HG03439 (cell line): ENCODE data around the gene PCBP3.
"Not testable (repeated sequence)": the region's sequence is repeated elsewhere in the genome, so short reads cannot be mapped to it uniquely, and the experiment has no call there.

Source experiments
- ATAC-seq: cut with Tn5 transposase; IDR thresholded peaks from one replicate; pipeline ENCODE4 v1.9.1; 2021; ENCODE audit warnings: mild to moderate bottlenecking, moderate library complexity; ENCODE audit not compliant: unreplicated experiment

Gene PCBP3

DNA sequence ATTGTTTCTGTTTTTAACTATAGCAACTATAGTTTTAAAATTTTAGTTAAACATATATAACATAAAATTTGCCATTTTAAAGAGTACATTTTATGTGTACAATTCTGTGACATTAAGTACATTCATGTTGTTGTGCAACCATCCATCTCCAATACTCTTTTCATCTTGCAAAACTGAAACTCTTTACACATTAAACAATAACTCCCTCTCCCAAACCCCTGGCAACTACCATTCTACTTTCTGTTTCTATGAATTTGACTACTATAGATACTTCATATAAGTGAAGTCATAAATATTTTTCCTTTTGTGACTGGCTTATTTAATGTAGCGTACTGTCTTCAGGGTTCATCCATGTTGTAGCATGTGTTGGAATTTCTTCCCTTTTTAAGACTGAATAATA, 25.9 kb downstream of the PCBP3 start:
- ATAC-seq = no peak

DNA sequence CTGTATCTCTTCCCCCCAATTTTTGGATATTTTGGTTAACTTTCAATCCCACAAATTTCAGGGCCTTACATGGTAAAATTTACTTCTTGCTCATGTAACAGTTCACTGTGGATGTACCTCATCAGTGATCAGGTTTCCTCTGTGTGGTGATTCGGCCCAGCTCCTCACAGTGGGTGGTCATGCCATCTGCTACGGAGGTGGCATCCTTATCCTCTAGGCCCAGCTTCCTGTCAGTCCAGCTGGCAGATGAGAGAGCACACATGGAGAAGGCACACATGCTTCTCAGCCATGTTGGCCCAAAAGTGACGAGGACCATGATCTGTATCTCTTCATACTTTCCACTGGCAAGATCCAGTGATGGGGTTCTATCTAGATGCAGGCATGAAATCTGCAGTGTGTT, 27.2 kb downstream of the PCBP3 start:
- ATAC-seq = no peak

DNA sequence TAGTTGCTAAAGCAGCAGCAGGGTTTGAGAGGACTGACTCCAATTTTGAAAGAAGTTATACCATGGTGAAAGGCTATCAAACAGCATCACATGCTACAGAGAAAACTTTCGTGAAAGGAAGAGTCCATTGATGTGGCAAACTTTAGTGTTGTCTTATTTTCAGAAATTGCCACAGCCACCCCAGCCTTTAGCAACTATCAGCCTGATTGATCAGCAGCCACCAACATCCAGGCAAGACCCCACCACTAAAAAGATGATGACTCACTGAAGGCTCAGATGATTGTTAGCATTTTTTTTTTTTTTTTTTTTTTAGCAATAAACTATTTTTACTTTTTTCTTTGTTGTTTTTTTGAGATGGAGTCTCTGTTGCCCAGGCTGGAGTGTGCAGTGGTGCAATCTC, 35.3 kb downstream of the PCBP3 start:
- not testable (repeated sequence) for ATAC-seq

DNA sequence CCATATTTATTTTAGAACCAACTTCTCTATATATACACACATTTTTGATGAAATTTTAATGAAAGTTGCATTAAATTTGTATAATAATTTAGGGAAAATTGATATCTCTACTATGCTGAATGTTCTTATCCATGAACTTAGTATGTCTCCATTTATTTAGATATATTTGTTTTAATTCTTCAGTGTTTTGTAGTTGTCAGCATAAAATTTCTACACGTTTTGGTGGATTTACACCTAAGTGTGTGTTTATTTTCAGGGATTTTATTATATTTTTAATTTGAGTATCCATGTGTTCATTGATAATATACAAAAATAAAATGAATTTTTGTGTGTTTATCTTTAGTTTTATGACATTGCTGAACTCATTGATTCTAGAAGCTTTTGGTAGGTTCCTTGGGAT, 36.7 kb downstream of the PCBP3 start:
- no peak for ATAC-seq

DNA sequence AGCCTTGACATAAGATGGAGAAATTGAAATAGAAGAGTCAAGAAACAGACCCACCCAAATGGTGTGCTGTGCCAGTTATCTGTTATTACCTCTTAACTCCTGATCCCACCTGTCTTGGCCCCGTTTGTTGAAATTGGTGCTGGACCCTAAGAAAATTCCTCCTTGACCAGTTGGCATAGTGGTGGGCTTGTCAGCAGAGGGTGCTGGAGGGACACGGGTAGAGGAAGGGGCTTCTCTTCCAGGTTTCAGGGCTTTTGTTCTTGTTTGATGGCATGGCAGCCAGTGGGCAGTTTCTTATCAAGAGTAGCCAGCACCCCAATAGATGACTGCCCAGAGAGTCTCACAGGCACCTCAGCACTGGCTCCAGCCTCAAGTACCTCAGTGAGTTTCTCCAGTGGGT, 51.6 kb downstream of the PCBP3 start:
- no peak for ATAC-seq

DNA sequence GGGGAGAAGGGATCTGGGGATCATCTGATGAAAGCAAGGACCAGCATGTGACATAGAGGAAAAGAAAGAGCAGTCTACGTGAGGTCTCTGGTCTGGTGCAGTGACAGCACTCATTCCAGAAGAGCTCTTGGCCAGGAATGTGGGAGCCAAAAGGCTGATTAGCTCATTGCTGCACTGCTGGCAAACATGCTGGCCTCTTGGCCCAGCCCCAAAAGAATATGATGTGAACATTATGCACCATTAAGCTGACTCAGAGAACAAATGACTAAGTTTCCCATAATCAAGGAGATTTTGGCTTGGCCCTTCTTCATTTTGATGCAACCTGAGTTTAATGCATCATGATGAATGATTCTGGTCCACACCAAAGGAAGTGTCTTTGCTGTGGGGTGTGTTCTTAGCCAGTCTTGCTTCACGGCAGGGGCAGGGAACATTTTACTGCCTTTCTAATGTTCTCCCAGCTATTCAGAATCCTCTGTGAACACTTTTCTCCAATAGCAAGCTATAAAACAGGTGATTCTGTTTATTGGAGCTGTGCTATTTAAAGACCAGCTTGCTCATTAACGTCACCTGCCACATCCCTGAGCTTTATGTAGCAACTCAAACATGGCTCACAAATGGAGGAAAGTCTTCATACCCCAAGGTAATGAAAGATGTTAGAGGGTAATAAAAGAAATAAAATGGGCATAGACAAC, 55.1 kb downstream of the PCBP3 start:
- ATAC-seq = no peak

DNA sequence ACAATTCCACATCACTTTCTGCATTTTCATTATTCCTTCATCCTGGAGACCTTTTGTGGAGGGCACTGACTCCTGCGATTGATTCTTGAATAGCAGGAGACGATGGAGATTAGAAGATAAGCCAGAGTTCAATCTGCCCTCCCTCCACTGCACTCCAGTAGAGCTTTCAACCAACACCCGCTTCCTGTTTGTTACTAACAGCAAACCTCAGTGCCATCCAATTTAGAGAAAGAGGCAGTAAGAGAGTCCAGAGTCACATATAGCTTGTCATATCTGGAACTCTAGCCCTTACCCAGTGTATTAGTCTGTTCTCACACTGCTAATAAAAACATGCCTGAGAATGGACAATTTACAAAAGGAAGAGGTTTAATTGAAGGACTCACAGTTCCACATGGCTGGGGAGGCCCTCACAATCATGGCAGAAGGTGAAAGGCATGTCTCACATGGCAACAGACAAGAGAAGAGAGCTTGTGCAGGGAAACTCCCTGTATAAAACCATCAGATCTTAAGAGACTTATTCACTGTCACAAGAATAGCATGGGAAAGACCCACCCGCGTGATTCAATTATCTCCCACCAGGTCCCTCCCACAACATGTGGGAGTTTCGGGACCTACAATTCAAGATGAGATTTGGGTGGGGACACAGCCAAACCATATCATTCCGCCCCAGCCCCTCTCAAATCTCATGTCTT, 55.9 kb downstream of the PCBP3 start:
- ATAC-seq = no peak

DNA sequence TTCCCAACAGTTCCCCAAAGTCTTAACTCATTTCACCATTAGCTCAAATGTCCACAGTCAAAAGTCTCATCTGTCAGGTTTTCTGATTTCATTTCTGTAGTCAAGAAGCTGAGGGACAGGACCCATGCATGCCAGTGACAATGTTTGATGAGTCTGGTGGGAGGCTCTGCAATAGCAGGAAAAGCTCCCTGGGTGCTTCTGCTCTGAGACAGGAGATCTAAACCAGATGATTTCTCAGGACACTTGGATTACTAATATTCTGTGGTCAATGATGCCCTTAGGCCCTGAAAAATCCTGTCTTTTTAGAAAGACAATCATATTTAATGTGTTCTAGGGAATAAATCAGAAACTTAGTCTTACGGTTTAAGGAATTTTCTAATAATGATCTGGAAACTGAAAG, 56.4 kb downstream of the PCBP3 start:
- ATAC-seq = no peak

DNA sequence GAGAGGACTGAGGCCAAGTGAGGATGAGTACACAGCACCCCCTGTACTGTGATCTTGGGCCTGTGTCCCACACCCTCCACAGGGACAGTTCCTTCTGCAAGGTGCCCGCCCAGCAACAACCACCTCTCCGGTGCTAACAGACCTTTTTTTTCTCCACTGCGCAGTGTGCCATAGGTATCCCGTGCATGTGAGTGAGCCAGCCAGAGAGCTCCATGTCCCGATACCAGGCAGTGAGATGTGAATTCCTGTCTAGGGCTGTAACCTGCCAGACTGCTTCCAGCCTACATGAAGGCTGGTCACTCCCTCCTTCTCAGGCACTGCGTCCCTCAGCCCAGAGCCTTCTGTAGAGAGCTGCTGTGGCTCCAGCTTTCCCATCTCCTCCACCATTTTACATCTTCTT, 56.9 kb downstream of the PCBP3 start:
- ATAC-seq = no peak

DNA sequence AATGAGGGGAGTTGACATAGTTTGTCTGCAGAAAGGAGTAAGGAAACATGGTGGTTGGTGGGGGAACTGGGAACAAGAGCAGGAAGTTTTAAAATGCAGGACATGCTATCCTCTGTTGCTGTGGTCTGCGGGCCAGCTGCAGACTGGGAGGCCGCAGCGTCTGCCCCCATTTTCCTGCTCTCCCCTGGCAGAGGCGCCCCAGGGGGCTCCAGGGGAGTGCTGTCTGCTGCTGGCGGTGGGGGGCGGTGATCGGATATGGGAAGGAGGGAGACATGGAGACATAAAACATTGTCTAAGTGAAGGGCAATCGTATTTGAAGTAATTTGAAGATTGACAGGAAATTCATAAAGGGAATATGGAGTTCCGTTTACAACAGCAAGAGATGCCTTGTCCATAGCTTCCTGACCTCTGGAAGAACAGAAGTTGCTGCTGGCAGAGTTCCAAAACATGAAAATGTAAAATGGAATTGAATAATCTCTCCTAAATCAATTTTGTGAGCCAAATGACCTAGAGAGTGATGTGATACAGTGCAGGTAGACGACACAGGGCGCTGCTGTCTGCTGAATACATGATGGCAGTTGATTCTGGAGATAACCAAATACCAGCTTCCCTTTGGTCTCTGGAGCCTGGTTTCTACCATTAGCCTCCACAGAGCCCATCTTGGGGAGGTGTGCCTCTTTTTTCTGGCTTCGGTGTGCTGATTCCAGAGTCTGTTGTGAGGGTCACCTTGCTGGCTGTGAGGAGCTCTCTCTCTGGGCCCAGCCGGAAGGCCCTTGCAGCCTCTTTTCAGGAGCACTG, 61.0 kb downstream of the PCBP3 start:
- no peak for ATAC-seq

DNA sequence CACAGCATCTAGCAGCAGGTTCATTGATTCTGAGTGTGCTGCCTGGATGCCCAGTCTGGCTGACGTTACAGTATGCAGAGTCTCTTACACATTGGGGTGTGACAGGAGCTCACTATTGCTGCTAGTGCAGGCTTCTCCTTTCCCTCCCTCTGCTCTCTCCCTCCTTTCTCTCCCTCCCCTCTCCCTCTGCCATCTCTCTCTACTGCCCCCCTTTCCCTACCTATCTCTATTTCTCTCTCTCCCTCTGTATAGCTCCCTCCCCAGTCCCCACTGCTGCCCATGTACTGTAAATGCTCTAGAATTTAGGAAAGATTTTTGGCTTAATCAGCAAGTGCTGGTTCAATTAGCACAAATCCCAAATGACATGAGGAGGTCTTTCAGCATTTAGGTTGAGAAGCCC, 62.8 kb downstream of the PCBP3 start:
- no peak for ATAC-seq

DNA sequence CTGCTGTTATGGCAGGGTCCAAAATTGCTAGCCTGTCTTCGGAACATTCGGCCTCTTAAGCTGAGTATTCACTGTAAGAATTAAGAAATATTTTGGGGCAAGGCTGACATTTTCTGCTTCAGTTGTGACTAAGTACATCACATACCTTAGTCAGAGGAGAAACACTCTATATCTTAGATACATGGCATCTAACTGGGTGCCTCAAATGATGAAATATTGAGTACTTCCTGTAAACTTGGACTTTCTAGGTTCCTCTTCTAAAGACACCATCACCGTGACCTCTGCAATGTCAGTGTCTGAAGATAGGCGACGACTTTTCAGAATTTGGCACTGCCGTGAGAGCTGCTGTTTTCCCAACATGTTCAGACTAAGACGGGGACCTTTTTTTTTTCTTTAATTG, 65.6 kb downstream of the PCBP3 start:
- ATAC-seq = no peak

DNA sequence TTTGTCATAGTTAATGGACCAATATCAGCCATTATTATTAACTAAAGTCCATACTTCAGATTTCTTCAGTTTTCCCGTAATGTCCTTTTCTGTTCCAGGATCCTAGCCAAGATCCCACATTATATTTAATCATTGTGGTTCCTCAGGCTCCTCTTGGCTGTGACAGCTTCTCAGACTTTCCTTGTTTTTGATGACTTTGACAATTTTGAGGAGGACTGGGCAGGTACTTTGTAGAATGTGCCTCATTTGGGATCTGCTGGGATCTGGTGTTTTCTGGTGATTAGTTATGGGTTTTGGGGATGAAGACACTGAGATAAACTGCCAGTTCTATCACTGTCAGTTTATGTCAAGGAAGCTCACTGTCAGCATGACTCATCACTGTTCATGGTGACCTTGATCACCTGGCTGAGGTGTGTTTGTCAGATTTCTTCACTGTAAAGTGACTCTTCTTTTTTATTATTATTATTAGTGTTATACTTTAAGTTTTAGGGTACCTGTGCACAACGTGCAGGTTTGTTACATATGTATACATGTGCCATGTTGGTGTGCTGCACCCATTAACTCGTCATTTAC, 66.3 kb downstream of the PCBP3 start:
- no peak for ATAC-seq

DNA sequence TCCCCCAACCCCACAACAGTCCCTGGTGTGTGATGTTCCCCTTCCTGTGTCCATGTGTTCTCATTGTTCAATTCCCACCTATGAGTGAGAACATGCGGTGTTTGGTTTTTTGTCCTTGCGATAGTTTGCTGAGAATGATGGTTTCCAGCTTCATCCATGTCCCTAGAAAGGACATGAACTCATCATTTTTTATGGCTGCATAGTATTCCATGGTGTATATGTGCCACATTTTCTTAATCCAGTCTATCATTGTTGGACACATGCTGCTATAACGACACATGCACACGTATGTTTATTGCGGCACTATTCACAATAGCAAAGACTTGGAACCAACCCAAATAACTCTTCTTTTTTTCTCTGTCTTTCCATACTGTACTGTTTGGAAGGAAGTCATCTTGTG, 66.8 kb downstream of the PCBP3 start:
- ATAC-seq = not testable (repeated sequence)

DNA sequence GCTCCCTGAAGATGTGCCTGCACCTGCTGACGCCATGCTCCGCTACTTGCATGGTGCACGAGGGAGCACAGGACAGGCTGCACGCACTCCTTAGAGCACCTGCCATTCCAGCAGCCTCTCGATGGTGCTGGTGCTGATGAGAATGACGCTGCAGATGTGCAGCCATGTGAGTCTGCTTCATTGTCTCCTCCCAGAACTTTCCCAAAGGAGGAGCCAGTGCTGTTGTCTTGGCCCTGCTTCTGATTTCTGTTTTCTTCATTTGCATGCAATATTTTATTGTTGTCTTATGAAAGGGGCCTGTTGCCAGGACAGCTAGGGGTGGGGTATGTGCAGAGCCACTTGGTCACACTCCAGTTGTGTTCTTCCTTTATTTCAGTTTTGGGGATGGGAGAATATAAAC, 70.1 kb downstream of the PCBP3 start:
- ATAC-seq = no peak

DNA sequence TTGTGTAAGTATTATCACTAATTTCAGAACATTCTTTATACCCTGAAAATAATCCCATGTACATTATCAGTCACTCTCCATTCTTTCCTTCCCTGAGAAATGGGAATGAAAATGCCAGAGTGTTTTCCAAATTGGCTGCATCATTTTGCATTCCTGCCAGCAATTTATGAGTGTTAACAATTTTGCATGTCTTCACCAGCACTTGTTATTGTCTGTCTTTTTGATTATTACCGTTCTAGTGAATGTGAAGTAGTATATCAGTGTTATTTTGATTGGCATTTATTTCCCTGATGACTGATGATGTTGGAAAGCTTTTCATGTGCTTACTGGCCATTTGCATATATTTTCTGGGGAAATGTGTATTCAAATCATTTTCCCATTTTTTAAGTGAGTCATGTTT, 71.9 kb downstream of the PCBP3 start:
- no peak for ATAC-seq

DNA sequence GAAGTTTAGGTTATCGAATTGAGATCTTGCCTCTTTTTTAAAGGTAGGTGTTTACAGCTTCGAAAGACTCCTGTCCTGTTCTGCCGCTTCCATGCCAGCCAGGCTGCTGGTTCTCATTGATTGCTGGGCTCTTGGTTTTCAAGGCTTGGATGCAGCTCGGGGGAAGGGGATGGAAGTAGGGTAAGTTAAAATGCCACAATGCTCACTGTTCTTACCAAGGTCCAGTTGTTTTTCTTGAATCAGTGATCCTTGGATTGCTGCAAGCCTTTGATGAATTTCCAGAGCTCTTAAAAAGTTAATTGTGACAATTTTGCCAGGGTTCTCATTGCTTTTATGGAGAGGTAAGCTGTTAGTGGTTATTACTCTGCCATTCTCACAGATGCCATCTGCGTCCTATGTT, 74.9 kb downstream of the PCBP3 start:
- ATAC-seq = no peak

DNA sequence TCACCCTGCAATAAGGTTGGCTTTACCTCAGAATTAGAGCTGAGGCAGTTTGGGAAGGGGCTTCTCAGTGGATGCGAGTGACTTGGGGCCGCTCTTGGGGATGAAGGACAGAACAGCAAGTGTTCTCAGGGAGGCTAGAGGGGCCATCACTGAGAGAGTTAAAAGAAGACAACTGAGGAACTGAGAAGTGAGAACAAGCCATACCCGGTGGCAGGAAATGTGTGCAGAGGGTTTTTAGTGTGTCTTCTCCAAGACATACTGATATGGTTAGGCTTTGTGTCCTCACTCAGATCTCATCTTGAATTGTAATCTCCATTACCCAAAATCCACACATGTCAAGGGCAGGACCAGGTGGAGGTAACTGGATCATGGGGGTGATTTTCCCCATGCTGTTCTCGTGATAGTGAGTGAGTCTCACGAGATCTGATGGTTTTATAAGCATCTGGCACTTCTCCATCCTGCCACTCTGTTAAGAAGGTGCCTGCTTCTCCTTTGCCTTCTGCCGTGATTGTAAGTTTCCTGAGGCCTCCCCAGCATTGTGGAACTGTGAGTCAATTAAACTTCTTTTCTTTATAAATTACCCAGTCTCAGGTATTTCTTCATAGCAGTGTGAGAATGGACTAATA, 75.8 kb downstream of the PCBP3 start:
- no peak for ATAC-seq

DNA sequence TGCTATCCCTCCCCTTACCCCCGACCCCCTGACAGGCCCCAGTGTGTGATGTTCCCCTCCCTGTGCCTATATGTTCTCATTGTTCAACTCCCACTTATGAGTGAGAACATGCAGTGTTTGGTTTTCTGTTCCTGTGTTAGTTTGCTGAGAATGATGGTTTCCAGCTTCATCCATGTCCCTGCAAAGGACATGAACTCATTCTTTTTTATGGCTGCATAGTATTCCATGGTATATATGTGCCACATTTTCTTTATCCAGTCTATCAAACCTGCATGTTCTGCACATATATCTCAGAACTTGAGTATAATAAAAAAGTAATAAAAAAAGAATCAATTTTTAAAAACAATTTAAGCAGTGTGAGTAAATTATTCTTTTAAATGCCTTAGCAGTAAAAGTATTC, 76.7 kb downstream of the PCBP3 start:
- ATAC-seq = not testable (repeated sequence)

DNA sequence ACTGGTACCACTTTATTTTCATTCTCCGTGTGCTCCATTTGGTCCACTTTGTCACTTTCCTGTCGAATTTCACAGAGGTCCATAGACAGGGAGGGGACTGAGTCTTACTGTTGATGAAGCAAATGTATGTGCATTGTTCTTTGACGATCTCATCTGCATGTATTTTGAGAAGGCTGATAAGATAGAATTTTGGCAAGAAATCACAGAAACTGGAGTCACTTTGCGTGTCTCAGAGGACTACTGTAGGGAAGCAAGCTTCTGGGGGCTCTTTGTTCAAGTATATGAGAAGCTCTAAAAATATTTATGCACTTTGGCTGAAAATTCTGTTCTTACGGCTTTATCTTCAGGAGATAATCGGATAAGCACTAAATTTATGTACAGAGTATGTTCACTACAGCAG, 78.1 kb downstream of the PCBP3 start:
- no peak for ATAC-seq
